SK-N-SH (cell line): ENCODE measurements around the gene TMEM63B. TPM values are rescaled to one million over a fixed set of nuclear protein-coding genes. Genes with fewer than 3 reads are reported as not detected.

Source experiments
- CTCF ChIA-PET: fragments of 300-600, 350-600 bp; formaldehyde crosslinking; extraction: SDS; loops from one replicate; lab custom pipeline; 2021; lab: Yijun Ruan, JAX
- POLR2A ChIA-PET: fragments of 350-600 bp; sonication (Branson Sonifier 250); formaldehyde crosslinking; extraction: SDS; loops from one replicate; lab custom pipeline; 2020; ENCODE audit warnings: antibody characterized with exemption, inconsistent platforms; lab: Yijun Ruan, JAX
- DNase-seq: peaks from one replicate; pipeline ENCODE4 v3.0.0; 2012
- H2AFZ ChIP-seq: fragments of 200-600 bp; sonication (generic); 2 replicates; pipeline ENCODE4 v1.8.1; 2016; ENCODE audit warnings: antibody characterized with exemption, mild to moderate bottlenecking, low read depth
- H3F3A ChIP-seq: fragments of 200-600 bp; sonication (generic); replicated peaks from 2 replicates; pipeline ENCODE3; 2016; ENCODE audit warnings: antibody characterized with exemption, mild to moderate bottlenecking; ENCODE audit not compliant: insufficient read depth
- H3K27ac ChIP-seq, 2 experiments: fragments of 200-500 bp in 1 of 2; fragments of 200-600 bp in 1 of 2; sonication (Bioruptor generic) in 1 of 2; sonication (generic), shearing (Covaris generic) in 1 of 2; 2 replicates each; pipeline versions ENCODE4 v1.5.1 to v1.6.1; 2014 to 2016; ENCODE audit warnings: low read depth in 2 of 2, inconsistent platforms in 1 of 2, low read length in 1 of 2, mild to moderate bottlenecking in 1 of 2, mixed read lengths in 1 of 2
- H3K27me3 ChIP-seq: fragments of 200-600 bp; sonication (generic), shearing (Covaris generic); 2 replicates; pipeline ENCODE4 v1.6.1; 2016; ENCODE audit warnings: mixed run types; ENCODE audit not compliant: insufficient read depth
- H3K36me3 ChIP-seq, 2 experiments: fragments of 200-500 bp in 1 of 2; fragments of 200-600 bp in 1 of 2; sonication (Bioruptor generic) in 1 of 2; sonication (generic) in 1 of 2; replicated peaks in 1 of 2; 2 replicates each; pipeline versions ENCODE3 to v1.5.1; 2014 to 2016; ENCODE audit warnings: low read length in 1 of 2, mild to moderate bottlenecking in 1 of 2; ENCODE audit not compliant: insufficient read depth in 2 of 2, control insufficient read depth in 1 of 2
- H3K4me1 ChIP-seq, 2 experiments: fragments of 200-500 bp in 1 of 2; fragments of 200-600 bp in 1 of 2; sonication (Bioruptor generic) in 1 of 2; sonication (generic), shearing (Covaris generic) in 1 of 2; 2 replicates each; pipeline versions ENCODE4 v1.5.1 to v1.6.1; 2014 to 2016; ENCODE audit warnings: low read depth in 1 of 2, low read length in 1 of 2, mixed run types in 1 of 2; ENCODE audit not compliant: insufficient read depth in 2 of 2, control insufficient read depth in 1 of 2
- H3K4me2 ChIP-seq: fragments of 200-600 bp; sonication (generic), shearing (Covaris generic); 2 replicates; pipeline ENCODE4 v1.6.1; 2017; ENCODE audit warnings: mixed run types
- H3K4me3 ChIP-seq, 2 experiments: fragments of 200-500 bp in 1 of 2; fragments of 200-600 bp in 1 of 2; sonication (Bioruptor generic) in 1 of 2; sonication (generic), shearing (Covaris generic) in 1 of 2; 2 replicates each; pipeline versions ENCODE4 v1.5.1 to v1.8.1; 2014 to 2016; ENCODE audit warnings: low read depth in 2 of 2, inconsistent platforms in 1 of 2, low read length in 1 of 2, mild to moderate bottlenecking in 1 of 2, mixed read lengths in 1 of 2, moderate library complexity in 1 of 2
- H3K79me2 ChIP-seq: fragments of 200-600 bp; sonication (generic); 2 replicates; pipeline ENCODE4 v1.8.1; 2017; ENCODE audit warnings: mild to moderate bottlenecking; ENCODE audit not compliant: insufficient read depth
- H3K9ac ChIP-seq: fragments of 200-600 bp; sonication (generic); 2 replicates; pipeline ENCODE4 v1.6.1; 2017; ENCODE audit warnings: mixed run types
- H3K9me2 ChIP-seq: fragments of 200-600 bp; sonication (generic); 2 replicates; pipeline ENCODE4 v1.6.1; 2017; ENCODE audit warnings: mixed run types
- H3K9me3 ChIP-seq: fragments of 200-600 bp; sonication (generic); 2 replicates; pipeline ENCODE4 v1.6.1; 2017; ENCODE audit warnings: mixed run types, mild to moderate bottlenecking, moderate library complexity
- H4K20me1 ChIP-seq: fragments of 200-600 bp; sonication (generic); 2 replicates; pipeline ENCODE4 v1.6.1; 2017; ENCODE audit warnings: mild to moderate bottlenecking, mixed run types; ENCODE audit not compliant: insufficient read depth
- ELF1 ChIP-seq: IDR thresholded peaks from 2 replicates; pipeline ENCODE4 v1.4.0; 2012
- EP300 ChIP-seq, 2 experiments: IDR thresholded peaks; 2 replicates each; pipeline versions ENCODE4 v1.4.0 to v1.6.1; 2012; ENCODE audit warnings: borderline replicate concordance in 1 of 2, low read depth in 1 of 2, low read length in 1 of 2
- FOXJ3 ChIP-seq: sonication (generic); formaldehyde crosslinking; IDR thresholded peaks from 2 replicates; pipeline ENCODE4 v1.5.1; 2020; ENCODE audit warnings: mild to moderate bottlenecking, missing genetic modification reagents
- FOXM1 ChIP-seq: IDR thresholded peaks from 2 replicates; pipeline ENCODE4 v1.4.0; 2012; ENCODE audit warnings: low read depth, mild to moderate bottlenecking
- GABPA ChIP-seq: IDR thresholded peaks from 2 replicates; pipeline ENCODE4 v1.4.0; 2012; ENCODE audit warnings: low read depth, mild to moderate bottlenecking
- GATA2 ChIP-seq: sonication (generic); formaldehyde crosslinking; IDR thresholded peaks from 2 replicates; pipeline ENCODE4 v1.5.0; 2020; ENCODE audit warnings: mild to moderate bottlenecking, missing genetic modification reagents
- MEF2A ChIP-seq: IDR thresholded peaks from 2 replicates; pipeline ENCODE4 v1.4.0; 2012; ENCODE audit warnings: low read depth, borderline replicate concordance
- NFIC ChIP-seq: IDR thresholded peaks from 2 replicates; pipeline ENCODE4 v1.4.0; 2012; ENCODE audit warnings: borderline replicate concordance
- NRF1 ChIP-seq: IDR thresholded peaks from 2 replicates; pipeline ENCODE4 v1.6.1; 2012; ENCODE audit warnings: low read depth, mild to moderate bottlenecking, low read length
- POLR2AphosphoS5 ChIP-seq: IDR thresholded peaks from 2 replicates; pipeline ENCODE4 v1.6.1; 2012; ENCODE audit warnings: low read depth, low read length
- RCOR1 ChIP-seq: fragments of 150-350 bp; IDR thresholded peaks from 2 replicates; pipeline ENCODE4 v1.6.1; 2017; ENCODE audit warnings: antibody characterized with exemption, low read length
- RFX5 ChIP-seq: IDR thresholded peaks from 2 replicates; pipeline ENCODE4 v1.6.1; 2012; ENCODE audit warnings: mild to moderate bottlenecking, improper control_type of control experiment, low read length
- SIN3A ChIP-seq: IDR thresholded peaks from 2 replicates; pipeline ENCODE4 v1.6.1; 2012; ENCODE audit warnings: low read depth, mild to moderate bottlenecking, low read length, moderate library complexity, borderline replicate concordance
- TAF1 ChIP-seq: IDR thresholded peaks from 2 replicates; pipeline ENCODE4 v1.6.1; 2012; ENCODE audit warnings: low read depth, mild to moderate bottlenecking, low read length, moderate library complexity, borderline replicate concordance
- WGBS: methylation state at CpG from one replicate; pipeline ENCODE4 v1.1.6; 2017; ENCODE audit warnings: low lambda C conversion rate; 5-methylcytosine and 5-hydroxymethylcytosine counted together
- polyA plus RNA-seq, 3 experiments: library from polyadenylated mRNA; depleted of rRNA; stranded (reverse); fragments of >200 nt; gene quantifications; 2 replicates each; pipeline ENCODE4 v1.2.3, GENCODE V29; 2012
- TF ChIP-seq, protein P1 (sequence below): IDR thresholded peaks from 2 replicates; pipeline ENCODE4 v1.4.0; 2012; ENCODE audit warnings: low read depth
- TF ChIP-seq, protein P2 (sequence below): IDR thresholded peaks from 2 replicates; pipeline ENCODE4 v1.4.0; 2012; ENCODE audit warnings: low read depth, borderline replicate concordance
- TF ChIP-seq, protein P3 (sequence below): IDR thresholded peaks from 2 replicates; pipeline ENCODE4; 2012
- TF ChIP-seq, protein P4 (sequence below): IDR thresholded peaks from 2 replicates; pipeline ENCODE4 v1.4.0; 2012; ENCODE audit warnings: low read depth, borderline replicate concordance

The TMEM63B gene
- polyA plus RNA-seq, 1 of the 3 experiments (the other 2 are of a cell fraction): 52.7 TPM

DNA sequence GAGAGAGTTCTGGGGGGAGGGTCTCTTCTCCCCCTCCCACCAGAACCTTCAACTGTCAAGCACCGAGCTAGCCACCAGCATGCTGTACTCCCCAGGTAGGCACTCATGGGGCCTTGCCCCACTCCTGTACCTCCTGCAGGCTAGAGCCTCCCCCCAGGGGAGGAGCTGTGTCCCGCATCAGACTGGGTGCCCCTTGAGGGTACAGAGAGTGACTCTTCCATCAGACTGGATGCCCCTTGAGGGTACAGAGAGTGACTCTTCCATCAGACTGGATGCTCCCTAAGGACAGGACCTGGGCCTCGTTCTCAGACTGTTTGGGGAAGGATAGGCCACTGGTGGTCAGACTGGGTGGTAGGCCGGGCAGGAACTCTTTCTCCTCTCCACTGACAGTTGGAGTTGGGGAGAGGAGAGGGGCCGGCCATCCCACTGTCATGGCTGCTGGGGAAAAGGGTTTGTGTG is 31.4 kb downstream of the TMEM63B start, which contains the start of gene CAPN11:
Gene CAPN11 (plus strand): TSS at position 51 of the 459 bp plus-strand sequence. CDS start 29 bp downstream, at position 80.
- CTCF ChIA-PET: interaction anchor here (0.6 to 11.0 kb wide), 3 partner anchors 14 to 588 kb away, joined by 3 to 158 read pairs (median 33); no protein-coding TSS in a partner anchor
- no peak for TF ChIP-seq NRF1
- no peak for TF ChIP-seq FOXJ3
- TF ChIP-seq, all 33 proteins: peak for 0
- H4K20me1 ChIP-seq: no peaks in the 10 kb centered on the region
- no peak within 1 kb of the TSS for H3K4me2 ChIP-seq
- H3K9me3 ChIP-seq: no peaks in the 10 kb centered on the region
- H3F3A ChIP-seq: no peaks in the 10 kb centered on the region
- WGBS: 75% methylated on average over 5 of the region's 5 CpGs
- H3K4me1 ChIP-seq: no peaks in the 10 kb centered on the region; a peak in 1 of 4 replicates
- no peak within 1 kb of the TSS for H3K27ac ChIP-seq
- POLR2A ChIA-PET: no interaction called here
- no peaks in the 10 kb centered on the region for H3K9me2 ChIP-seq
- no peak within 1 kb of the TSS for H3K4me3 ChIP-seq
- no peak within 1 kb of the TSS for H2AFZ ChIP-seq
- H3K36me3 ChIP-seq: no peaks in the 10 kb centered on the region
- H3K27me3 ChIP-seq: no peaks in the 10 kb centered on the region
- DNase-seq: no peak
- H3K79me2 ChIP-seq: no peaks in the 10 kb centered on the region
- no peak within 1 kb of the TSS for H3K9ac ChIP-seq

DNA sequence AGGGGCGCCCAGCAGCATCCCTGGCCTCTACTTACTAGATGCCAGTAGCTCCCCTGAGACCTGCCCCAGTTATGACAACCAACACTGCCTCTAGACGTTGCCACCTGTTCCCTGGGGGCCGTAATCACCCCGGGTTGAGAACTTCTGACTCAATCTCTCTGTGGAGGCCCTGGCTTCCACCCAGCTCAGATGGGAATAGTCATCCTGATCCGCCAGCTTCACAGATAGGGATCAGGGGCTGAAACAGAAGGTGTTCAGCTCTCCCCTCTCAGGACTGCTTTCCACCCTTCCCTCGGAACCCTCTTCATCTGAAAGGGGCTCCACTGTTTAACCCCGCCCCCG is 34.6 kb downstream of the TMEM63B start:
- Histone ChIP-seq H3K4me2 (no peak overlapping the region), H3K79me2 (no peaks in the 10 kb centered on the region), H3K27ac (no peak overlapping the region), H3K4me3 (no peak overlapping the region), H2AFZ (no peak overlapping the region), H3F3A (no peaks in the 10 kb centered on the region), H3K27me3 (no peaks in the 10 kb centered on the region), H3K9ac (no peak overlapping the region), H3K9me2 (no peaks in the 10 kb centered on the region), H3K36me3 (no peaks in the 10 kb centered on the region), H3K9me3 (no peaks in the 10 kb centered on the region), H3K4me1 (peaks cover 0 to 3% of the 10 kb centered on the region in 2 experiments; a peak in 1 of 4 replicates), H4K20me1 (no peaks in the 10 kb centered on the region)
- no peak for DNase-seq
- CTCF ChIA-PET: interaction anchor here (0.9 to 4.7 kb wide), 7 partner anchors 10 to 72 kb away, joined by 3 to 26 read pairs (median 9); no protein-coding TSS in a partner anchor
- POLR2A ChIA-PET: no interaction called here
- TF ChIP-seq SIN3A (no peak), GABPA (no peak), ELF1 (no peak), POLR2AphosphoS5 (no peak), MEF2A (no peak), FOXJ3 (no peak), RCOR1 (no peak), NFIC (no peak), EP300 (IDR thresholded peaks at IDR 0.05; ENCODE audit: borderline replicate concordance in 1 of 2, low read depth in 1 of 2, low read length in 1 of 2) (no peak), GATA2 (no peak), FOXM1 (no peak), NRF1 (no peak), TAF1 (no peak), RFX5 (no peak)
- TF ChIP-seq, protein P1, sequence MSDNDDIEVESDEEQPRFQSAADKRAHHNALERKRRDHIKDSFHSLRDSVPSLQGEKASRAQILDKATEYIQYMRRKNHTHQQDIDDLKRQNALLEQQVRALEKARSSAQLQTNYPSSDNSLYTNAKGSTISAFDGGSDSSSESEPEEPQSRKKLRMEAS: no peak
- TF ChIP-seq, protein P2, sequence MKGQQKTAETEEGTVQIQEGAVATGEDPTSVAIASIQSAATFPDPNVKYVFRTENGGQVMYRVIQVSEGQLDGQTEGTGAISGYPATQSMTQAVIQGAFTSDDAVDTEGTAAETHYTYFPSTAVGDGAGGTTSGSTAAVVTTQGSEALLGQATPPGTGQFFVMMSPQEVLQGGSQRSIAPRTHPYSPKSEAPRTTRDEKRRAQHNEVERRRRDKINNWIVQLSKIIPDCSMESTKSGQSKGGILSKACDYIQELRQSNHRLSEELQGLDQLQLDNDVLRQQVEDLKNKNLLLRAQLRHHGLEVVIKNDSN: no peak
- TF ChIP-seq, protein P3, sequence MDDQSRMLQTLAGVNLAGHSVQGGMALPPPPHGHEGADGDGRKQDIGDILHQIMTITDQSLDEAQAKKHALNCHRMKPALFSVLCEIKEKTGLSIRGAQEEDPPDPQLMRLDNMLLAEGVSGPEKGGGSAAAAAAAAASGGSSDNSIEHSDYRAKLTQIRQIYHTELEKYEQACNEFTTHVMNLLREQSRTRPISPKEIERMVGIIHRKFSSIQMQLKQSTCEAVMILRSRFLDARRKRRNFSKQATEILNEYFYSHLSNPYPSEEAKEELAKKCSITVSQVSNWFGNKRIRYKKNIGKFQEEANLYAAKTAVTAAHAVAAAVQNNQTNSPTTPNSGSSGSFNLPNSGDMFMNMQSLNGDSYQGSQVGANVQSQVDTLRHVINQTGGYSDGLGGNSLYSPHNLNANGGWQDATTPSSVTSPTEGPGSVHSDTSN: no peak
- TF ChIP-seq, protein P4, sequence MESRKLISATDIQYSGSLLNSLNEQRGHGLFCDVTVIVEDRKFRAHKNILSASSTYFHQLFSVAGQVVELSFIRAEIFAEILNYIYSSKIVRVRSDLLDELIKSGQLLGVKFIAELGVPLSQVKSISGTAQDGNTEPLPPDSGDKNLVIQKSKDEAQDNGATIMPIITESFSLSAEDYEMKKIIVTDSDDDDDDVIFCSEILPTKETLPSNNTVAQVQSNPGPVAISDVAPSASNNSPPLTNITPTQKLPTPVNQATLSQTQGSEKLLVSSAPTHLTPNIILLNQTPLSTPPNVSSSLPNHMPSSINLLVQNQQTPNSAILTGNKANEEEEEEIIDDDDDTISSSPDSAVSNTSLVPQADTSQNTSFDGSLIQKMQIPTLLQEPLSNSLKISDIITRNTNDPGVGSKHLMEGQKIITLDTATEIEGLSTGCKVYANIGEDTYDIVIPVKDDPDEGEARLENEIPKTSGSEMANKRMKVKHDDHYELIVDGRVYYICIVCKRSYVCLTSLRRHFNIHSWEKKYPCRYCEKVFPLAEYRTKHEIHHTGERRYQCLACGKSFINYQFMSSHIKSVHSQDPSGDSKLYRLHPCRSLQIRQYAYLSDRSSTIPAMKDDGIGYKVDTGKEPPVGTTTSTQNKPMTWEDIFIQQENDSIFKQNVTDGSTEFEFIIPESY: no peak
- WGBS: 34% methylated on average over 7 of the region's 8 CpGs
